K562 (cell line): Measurements from ENCODE around the gene TRANK1. TPM values are rescaled to one million over a fixed set of nuclear protein-coding genes. Genes with fewer than 3 reads are reported as not detected.

Source experiments
- ATAC-seq: fragments of 200-7000 bp; cut with Tn5 transposase; 3 replicates; pipeline ENCODE4 v1.9.1; 2020; ENCODE audit warnings: moderate library complexity
- BruUV-seq: library from RNA; stranded (reverse); fragments of 400-500 nt; replicated peaks from 2 replicates; lab custom pipeline; 2021; lab: Mats Ljungman, UMichigan
- CTCF ChIA-PET: fragments of 300-600 bp; formaldehyde crosslinking; extraction: SDS; loops from one replicate; lab custom pipeline; 2021; ENCODE audit warnings: low intra/inter-chr PET ratio; lab: Yijun Ruan, JAX
- POLR2A ChIA-PET: fragments of 300-600, 350-650 bp; sonication (Branson Sonifier 250); formaldehyde crosslinking; extraction: SDS; loops from one replicate; lab custom pipeline; 2021; ENCODE audit warnings: antibody characterized with exemption, inconsistent platforms; lab: Yijun Ruan, JAX
- DNase-seq, 4 experiments: peaks; one replicate each; pipeline versions ENCODE4 v3.0.0 to v3.0.0-alpha.2; 2011 to 2018; ENCODE audit warnings: low spot score in 3 of 4, mixed read lengths in 3 of 4; ENCODE audit errors: extremely low read depth in 1 of 4
- FAIRE-seq: peaks from 2 replicates; lab custom pipeline; 2011; peaks lifted over from hg19 to GRCh38; lab: Jason Lieb, UNC
- H2AFZ ChIP-seq: 2 replicates; pipeline ENCODE4 v1.6.0; 2011; ENCODE audit warnings: low read depth, low read length, control low read depth, inconsistent platforms
- H3K27ac ChIP-seq: fragments of 200-600 bp; 3 replicates; pipeline ENCODE4 v1.8.0; 2011; ENCODE audit warnings: low read depth, mild to moderate bottlenecking, control low read depth, inconsistent platforms, low read length, moderate library complexity, mixed read lengths; ENCODE audit errors: extremely low read depth
- H3K27me3 ChIP-seq, 2 experiments: fragments of 300-600 bp in 1 of 2; 2 replicates in 1 of 2; 3 replicates in 1 of 2; pipeline versions ENCODE4 v1.6.0 to v1.8.0; 2011; ENCODE audit warnings: inconsistent platforms in 2 of 2, low read length in 2 of 2, mild to moderate bottlenecking in 1 of 2, mixed read lengths in 1 of 2, moderate library complexity in 1 of 2; ENCODE audit not compliant: control insufficient read depth in 2 of 2, insufficient read depth in 2 of 2
- H3K36me3 ChIP-seq: fragments of 300-600 bp; 3 replicates; pipeline ENCODE4 v1.8.0; 2011; ENCODE audit warnings: mild to moderate bottlenecking, low read length, inconsistent platforms; ENCODE audit not compliant: control insufficient read depth, insufficient read depth
- H3K4me1 ChIP-seq, 2 experiments: fragments of 200-600 bp in 1 of 2; replicated peaks in 1 of 2; 2 replicates in 1 of 2; 3 replicates in 1 of 2; pipeline versions ENCODE4 v1.5.1 to v1.8.0; 2011; ENCODE audit warnings: inconsistent platforms in 2 of 2, low read length in 2 of 2, mild to moderate bottlenecking in 1 of 2, mixed read lengths in 1 of 2, moderate library complexity in 1 of 2; ENCODE audit not compliant: control insufficient read depth in 2 of 2, insufficient read depth in 2 of 2
- H3K4me2 ChIP-seq: 2 replicates; pipeline ENCODE4 v1.6.1; 2011; ENCODE audit warnings: low read length, control low read depth, inconsistent platforms, mixed read lengths; ENCODE audit not compliant: insufficient read depth
- H3K4me3 ChIP-seq: fragments of 200-600 bp; sonication (generic), shearing (Covaris generic); 2 replicates; pipeline ENCODE4 v1.5.1; 2016; ENCODE audit warnings: control low read depth, inconsistent platforms
- H3K79me2 ChIP-seq: fragments of 200-600 bp; 3 replicates; pipeline ENCODE4 v1.8.0; 2011; ENCODE audit warnings: low read length, inconsistent platforms; ENCODE audit not compliant: control insufficient read depth, insufficient read depth
- H3K9ac ChIP-seq, 2 experiments: 2 replicates each; pipeline versions ENCODE4 v1.6.0 to v1.6.1; 2011; ENCODE audit warnings: low read depth in 2 of 2, low read length in 2 of 2, control low read depth in 1 of 2, inconsistent platforms in 1 of 2, mild to moderate bottlenecking in 1 of 2, mixed read lengths in 1 of 2; ENCODE audit not compliant: insufficient read depth in 1 of 2
- H3K9me1 ChIP-seq: one replicate; pipeline ENCODE4 v1.6.0; 2011; ENCODE audit warnings: inconsistent platforms, mild to moderate bottlenecking, low read length, moderate library complexity; ENCODE audit not compliant: control insufficient read depth, insufficient read depth
- H3K9me3 ChIP-seq: replicated peaks from 2 replicates; pipeline ENCODE4 v1.5.1; 2011; ENCODE audit warnings: low read depth, low read length, inconsistent platforms; ENCODE audit not compliant: control insufficient read depth, insufficient read depth
- H4K20me1 ChIP-seq: replicated peaks from 2 replicates; pipeline ENCODE4 v1.6.1; 2011; ENCODE audit warnings: low read length, inconsistent platforms, mixed read lengths; ENCODE audit not compliant: control insufficient read depth, insufficient read depth
- BMI1 ChIP-seq: fragments of 150-350 bp; IDR thresholded peaks from 2 replicates; pipeline ENCODE4 v1.6.1; 2014; ENCODE audit warnings: low read length
- CHD1 ChIP-seq: fragments of 200-600 bp; sonication (generic); IDR thresholded peaks from one replicate; pipeline ENCODE4 v1.6.1; 2012; ENCODE audit warnings: mild to moderate bottlenecking, moderate library complexity, low read length, inconsistent platforms
- COPS2 ChIP-seq: fragments of 450-650 bp; conservative IDR thresholded peaks from 2 replicates; pipeline ENCODE4 v1.6.1; 2016; ENCODE audit warnings: mild to moderate bottlenecking, moderate library complexity
- GATA2 ChIP-seq: sonication (generic); formaldehyde crosslinking; IDR thresholded peaks from 2 replicates; pipeline ENCODE4 v1.4.0; 2020; ENCODE audit warnings: mild to moderate bottlenecking, missing genetic modification reagents
- ID3 ChIP-seq, 2 experiments: fragments of 250-450 bp in 1 of 2; fragments of 450-650 bp in 1 of 2; sonication (Bioruptor Pico) in 1 of 2; IDR thresholded peaks; 2 replicates each; pipeline versions ENCODE4 v1.6.1 to v1.8.0; 2016 to 2021; ENCODE audit warnings: mild to moderate bottlenecking in 2 of 2, moderate library complexity in 2 of 2, missing compliant biosample characterization in 1 of 2, missing genetic modification characterization in 1 of 2
- PURB ChIP-seq: sonication (generic); formaldehyde crosslinking; IDR thresholded peaks from 2 replicates; pipeline ENCODE4 v1.9.0; 2021; ENCODE audit warnings: low read depth, mild to moderate bottlenecking, missing genetic modification reagents
- RBM22 ChIP-seq: fragments of 200-400 bp; formaldehyde crosslinking; IDR thresholded peaks from 2 replicates; pipeline ENCODE4 v1.6.1; 2018; ENCODE audit warnings: low read length, low read depth; ENCODE audit not compliant: poor library complexity, severe bottlenecking
- SIN3A ChIP-seq, 2 experiments: fragments of 150-350 bp in 1 of 2; IDR thresholded peaks; 2 replicates each; pipeline ENCODE4 v1.6.1; 2011 to 2016; ENCODE audit warnings: borderline replicate concordance in 2 of 2, low read depth in 2 of 2, low read length in 2 of 2, mild to moderate bottlenecking in 2 of 2, moderate library complexity in 2 of 2; ENCODE audit not compliant: control insufficient read depth in 1 of 2
- SLC30A9 ChIP-seq: fragments of 250-450 bp; sonication (Bioruptor Pico); IDR thresholded peaks from 2 replicates; pipeline ENCODE4 v1.8.0; 2022; ENCODE audit warnings: mild to moderate bottlenecking, moderate library complexity
- ZBED1 ChIP-seq: IDR thresholded peaks from 2 replicates; pipeline ENCODE4 v1.6.1; 2014
- ZBTB7A ChIP-seq: IDR thresholded peaks from 2 replicates; pipeline ENCODE4 v1.6.1; 2011; ENCODE audit warnings: low read depth, mild to moderate bottlenecking, low read length, moderate library complexity, borderline replicate concordance; ENCODE audit not compliant: control insufficient read depth
- WGBS: fragments of 100-300 bp; shearing (Covaris generic); methylation state at CpG from one replicate; pipeline ENCODE4 v1.1.6; 2016; ENCODE audit warnings: low coverage, mixed read lengths; ENCODE audit not compliant: insufficient coverage; ENCODE audit errors: missing lambda C conversion rate; 5-methylcytosine and 5-hydroxymethylcytosine counted together
- in situ Hi-C: fragments of 300-500 bp; cut with MboI; formaldehyde crosslinking; loops from 4 replicates; pipeline ENCODE4 v1.15.0; 2018; ENCODE audit warnings: inconsistent platforms, mixed read lengths
- intact Hi-C: fragments of 100-400 bp; cut with micrococcal nuclease; formaldehyde crosslinking; loops from 2 replicates; pipeline ENCODE4 v1.14.2; 2022
- polyA plus RNA-seq, 8 experiments: library from polyadenylated mRNA; depleted of rRNA in 4 of 8; stranded (reverse) in 5 of 8; unstranded in 3 of 8; fragments of >200 nt; fragmentation: Nextera tagmentation in 2 of 8; fragmentation: Illumina TruSeq in 1 of 8; extraction: Ambion mirVana in 2 of 8; extraction: Trizol in 1 of 8; gene quantifications; 2 replicates each; pipeline versions ENCODE4 v1.2.1 to v1.2.3, GENCODE V29; 2011 to 2014; ENCODE audit warnings: inconsistent platforms in 1 of 8, missing spikeins in 1 of 8
- total RNA-seq, 7 experiments: library from RNA; depleted of rRNA in 6 of 7; stranded (reverse); fragments of >200 nt in 6 of 7; fragmentation: Illumina TruSeq in 2 of 7; extraction: Trizol in 2 of 7; gene quantifications; 2 replicates each; pipeline versions ENCODE4 v1.2.1 to v1.2.3, GENCODE V29; 2011 to 2021; ENCODE audit warnings: low replicate concordance in 1 of 7
- TF ChIP-seq, protein P1 (sequence below): fragments of 450-650 bp; IDR thresholded peaks from 2 replicates; pipeline ENCODE4 v1.6.1; 2016; ENCODE audit warnings: low read depth

Gene TRANK1
- total and polyA plus RNA-seq, 9 of the 15 experiments (the other 6 are each of a cell fraction or from before 2014, with no cell fraction given), result 0.41 to 5.3 (median 2.1) TPM

GRCh38 chr3:36923981-36924743 is 20.7 kb downstream of the TRANK1 start:
- ATAC-seq, result peak; percentile 25
- DNase-seq, result no peak
- Histone ChIP-seq H3K4me1 (peaks cover 15 to 40% of the 10 kb centered on the region in 2 experiments), H3K4me3 (peak overlapping the region; percentile 21; the same call in 1 of the 2 replicates), H3K9me3 (peaks cover 19% of the 10 kb centered on the region), H3K36me3 (no peaks in the 10 kb centered on the region), H3K9me1 (no peaks in the 10 kb centered on the region), H4K20me1 (no peaks in the 10 kb centered on the region), H3K27me3 (no peaks in the 10 kb centered on the region), H3K27ac (peak overlapping the region; percentile 58), H3K79me2 (no peaks in the 10 kb centered on the region), H3K4me2 (peak overlapping the region; percentile 57), H2AFZ (peak overlapping the region; percentile 86), H3K9ac (peak overlapping the region; percentile 47 to 67; a peak in 3 of 4 replicates)
- no peak for FAIRE-seq
- in situ Hi-C loops (no loop called here), intact Hi-C loops (no loop called here)
- POLR2A ChIA-PET, result interaction anchor here (0.8 to 2.3 kb wide), 4 partner anchors 9 to 17 kb away, joined by 4 to 9 read pairs (median 4); no protein-coding TSS in a partner anchor
- WGBS, result 48% methylated on average over 11 of the region's 11 CpGs
- CTCF ChIA-PET, result no interaction called here
- no TSS peak for BruUV-seq
- TF ChIP-seq ID3 (CRISPR knock-in tag; IDR thresholded peaks at IDR 0.05), result no peak
- peak; percentile 37; the same call in 1 of the 2 replicates for TF ChIP-seq ID3 (tag; IDR thresholded peaks at IDR 0.05)
- TF ChIP-seq, protein P1, sequence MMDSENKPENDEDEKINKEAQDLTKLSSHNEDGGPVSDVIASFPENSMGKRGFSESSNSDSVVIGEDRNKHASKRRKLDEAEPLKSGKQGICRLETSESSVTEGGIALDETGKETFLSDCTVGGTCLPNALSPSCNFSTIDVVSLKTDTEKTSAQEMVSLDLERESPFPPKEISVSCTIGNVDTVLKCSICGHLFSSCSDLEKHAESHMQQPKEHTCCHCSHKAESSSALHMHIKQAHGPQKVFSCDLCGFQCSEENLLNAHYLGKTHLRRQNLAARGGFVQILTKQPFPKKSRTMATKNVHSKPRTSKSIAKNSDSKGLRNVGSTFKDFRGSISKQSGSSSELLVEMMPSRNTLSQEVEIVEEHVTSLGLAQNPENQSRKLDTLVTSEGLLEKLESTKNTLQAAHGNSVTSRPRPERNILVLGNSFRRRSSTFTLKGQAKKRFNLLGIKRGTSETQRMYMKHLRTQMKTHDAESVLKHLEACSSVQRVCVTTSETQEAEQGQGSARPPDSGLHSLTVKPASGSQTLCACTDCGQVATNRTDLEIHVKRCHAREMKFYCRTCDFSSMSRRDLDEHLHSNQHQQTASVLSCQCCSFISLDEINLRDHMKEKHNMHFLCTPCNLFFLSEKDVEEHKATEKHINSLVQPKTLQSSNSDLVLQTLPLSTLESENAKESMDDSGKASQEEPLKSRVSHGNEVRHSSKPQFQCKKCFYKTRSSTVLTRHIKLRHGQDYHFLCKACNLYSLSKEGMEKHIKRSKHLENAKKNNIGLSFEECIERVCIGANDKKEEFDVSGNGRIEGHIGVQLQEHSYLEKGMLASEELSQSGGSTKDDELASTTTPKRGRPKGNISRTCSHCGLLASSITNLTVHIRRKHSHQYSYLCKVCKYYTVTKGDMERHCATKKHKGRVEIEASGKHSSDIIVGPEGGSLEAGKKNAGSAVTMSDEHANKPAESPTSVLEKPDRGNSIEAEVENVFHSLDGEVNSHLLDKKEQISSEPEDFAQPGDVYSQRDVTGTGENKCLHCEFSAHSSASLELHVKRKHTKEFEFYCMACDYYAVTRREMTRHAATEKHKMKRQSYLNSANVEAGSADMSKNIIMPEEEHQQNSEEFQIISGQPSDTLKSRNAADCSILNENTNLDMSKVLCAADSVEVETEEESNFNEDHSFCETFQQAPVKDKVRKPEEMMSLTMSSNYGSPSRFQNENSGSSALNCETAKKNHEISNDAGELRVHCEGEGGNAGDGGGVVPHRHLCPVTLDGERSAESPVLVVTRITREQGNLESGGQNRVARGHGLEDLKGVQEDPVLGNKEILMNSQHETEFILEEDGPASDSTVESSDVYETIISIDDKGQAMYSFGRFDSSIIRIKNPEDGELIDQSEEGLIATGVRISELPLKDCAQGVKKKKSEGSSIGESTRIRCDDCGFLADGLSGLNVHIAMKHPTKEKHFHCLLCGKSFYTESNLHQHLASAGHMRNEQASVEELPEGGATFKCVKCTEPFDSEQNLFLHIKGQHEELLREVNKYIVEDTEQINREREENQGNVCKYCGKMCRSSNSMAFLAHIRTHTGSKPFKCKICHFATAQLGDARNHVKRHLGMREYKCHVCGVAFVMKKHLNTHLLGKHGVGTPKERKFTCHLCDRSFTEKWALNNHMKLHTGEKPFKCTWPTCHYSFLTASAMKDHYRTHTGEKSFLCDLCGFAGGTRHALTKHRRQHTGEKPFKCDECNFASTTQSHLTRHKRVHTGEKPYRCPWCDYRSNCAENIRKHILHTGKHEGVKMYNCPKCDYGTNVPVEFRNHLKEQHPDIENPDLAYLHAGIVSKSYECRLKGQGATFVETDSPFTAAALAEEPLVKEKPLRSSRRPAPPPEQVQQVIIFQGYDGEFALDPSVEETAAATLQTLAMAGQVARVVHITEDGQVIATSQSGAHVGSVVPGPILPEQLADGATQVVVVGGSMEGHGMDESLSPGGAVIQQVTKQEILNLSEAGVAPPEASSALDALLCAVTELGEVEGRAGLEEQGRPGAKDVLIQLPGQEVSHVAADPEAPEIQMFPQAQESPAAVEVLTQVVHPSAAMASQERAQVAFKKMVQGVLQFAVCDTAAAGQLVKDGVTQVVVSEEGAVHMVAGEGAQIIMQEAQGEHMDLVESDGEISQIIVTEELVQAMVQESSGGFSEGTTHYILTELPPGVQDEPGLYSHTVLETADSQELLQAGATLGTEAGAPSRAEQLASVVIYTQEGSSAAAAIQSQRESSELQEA, result no peak
- no peak for TF ChIP-seq SLC30A9 (CRISPR knock-in tag)
- no peak for TF ChIP-seq GATA2 (CRISPR knock-in tag)
- TF ChIP-seq SIN3A (IDR thresholded peaks at IDR 0.05; ENCODE audit: borderline replicate concordance in 2 of 2, control insufficient read depth in 1 of 2, low read depth in 2 of 2, low read length in 2 of 2), result no peak
- no peak for TF ChIP-seq RBM22
- TF ChIP-seq COPS2, result no peak
- no peak for TF ChIP-seq PURB
- TF ChIP-seq CHD1, result peak; percentile 81
- no peak for TF ChIP-seq ZBED1
- peak; percentile 41; the same call in 1 of the 2 replicates for TF ChIP-seq ZBTB7A
- no peak for TF ChIP-seq BMI1
